SH-SY5Y (cell line): ENCODE measurements around the gene LMO2.

Source experiments
- GATA2 ChIP-seq: IDR thresholded peaks from 2 replicates; pipeline ENCODE4 v1.6.1; 2011; ENCODE audit warnings: mild to moderate bottlenecking, low read depth, low read length
- GATA3 ChIP-seq: IDR thresholded peaks from 2 replicates; pipeline ENCODE4 v1.6.1; 2011; ENCODE audit warnings: low read depth, mild to moderate bottlenecking, low read length, moderate library complexity

DNA sequence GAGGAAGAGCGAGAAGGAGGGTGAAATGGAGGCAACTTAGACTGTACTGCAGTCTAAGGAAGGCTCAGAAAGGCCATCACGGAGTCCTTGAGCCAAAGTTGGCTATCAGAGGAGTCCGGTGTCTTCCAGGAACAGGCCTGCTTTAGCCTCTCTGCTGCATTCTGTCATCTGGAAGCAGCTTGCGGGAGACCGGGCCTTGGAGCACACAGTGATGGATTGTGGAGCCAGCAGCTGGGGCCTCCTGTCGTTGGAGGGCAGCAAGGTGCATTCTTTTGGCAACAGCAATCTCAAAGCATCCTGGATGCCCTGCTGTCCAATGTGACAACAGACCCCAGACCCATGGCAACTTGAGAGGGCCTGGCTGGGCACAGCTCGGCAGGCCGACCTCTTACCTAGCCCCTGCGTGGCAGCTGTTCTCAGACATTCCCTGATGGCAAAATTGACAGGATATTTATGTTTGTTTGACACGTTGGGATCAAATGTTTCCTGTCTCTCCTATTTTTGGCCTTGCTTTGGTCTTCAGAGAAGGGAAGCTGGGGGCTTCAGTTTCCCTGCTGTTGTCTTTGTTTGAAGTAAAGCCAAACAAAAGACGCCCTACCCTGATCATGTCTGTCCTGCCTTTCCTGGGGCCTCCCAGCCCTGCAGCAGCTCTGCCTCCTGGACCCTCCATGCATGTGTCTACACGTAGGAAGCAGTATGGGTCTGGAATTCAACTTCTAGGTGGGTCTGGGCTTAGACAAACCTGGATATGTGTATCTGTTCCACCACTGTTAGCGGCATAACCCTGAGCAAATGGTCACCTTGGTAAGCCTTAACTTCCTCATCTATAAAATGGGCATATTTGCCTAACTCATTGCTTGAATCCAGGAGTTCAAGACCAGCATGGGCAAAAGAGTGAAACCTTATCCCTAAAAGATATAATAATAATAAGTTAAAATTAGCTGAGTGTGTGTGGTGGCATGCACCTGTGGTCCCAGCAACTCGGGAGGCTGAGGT lies 43.9 kb upstream of the LMO2 start:
- TF ChIP-seq GATA2: no peak
- no peak for TF ChIP-seq GATA3
